IMR-90 (cell line): Measurements from ENCODE around the gene EVA1A. TPM values are rescaled to one million over a fixed set of nuclear protein-coding genes. Genes with fewer than 3 reads are reported as not detected.

Experiments
- ATAC-seq: fragments of 200-7000 bp; cut with Tn5 transposase; 2 replicates; pipeline ENCODE4 v1.9.1; 2020; ENCODE audit warnings: low read depth, mild to moderate bottlenecking, moderate library complexity
- BruUV-seq: library from RNA; stranded (reverse); fragments of 400-500 nt; replicated peaks from 2 replicates; lab custom pipeline; 2021; lab: Mats Ljungman, UMichigan
- CTCF ChIA-PET: fragments of 300-600 bp; formaldehyde crosslinking; extraction: SDS; loops from one replicate; lab custom pipeline; 2021; ENCODE audit warnings: antibody characterized with exemption; lab: Yijun Ruan, JAX
- POLR2A ChIA-PET: fragments of 300-600 bp; sonication (Branson Sonifier 250); formaldehyde crosslinking; loops from one replicate; lab custom pipeline; 2022; ENCODE audit warnings: antibody characterized with exemption; ENCODE audit not compliant: unreplicated experiment; lab: Charles Lee
- DNase-seq: peaks from one replicate; pipeline ENCODE4 v3.0.0; 2013
- H2AFZ ChIP-seq: replicated peaks from 2 replicates; pipeline ENCODE3; 2013; ENCODE audit warnings: low read length, mild to moderate bottlenecking; ENCODE audit not compliant: poor library complexity
- H2AK5ac ChIP-seq: 2 replicates; pipeline ENCODE4 v1.6.1; 2013; ENCODE audit warnings: low read depth, low read length, inconsistent platforms
- H2AK9ac ChIP-seq: replicated peaks from 2 replicates; pipeline ENCODE3; 2013; ENCODE audit warnings: mild to moderate bottlenecking, low read depth, low read length, moderate library complexity; ENCODE audit not compliant: poor library complexity
- H2BK120ac ChIP-seq: 2 replicates; pipeline ENCODE4 v1.6.1; 2013; ENCODE audit warnings: low read depth, low read length, inconsistent platforms
- H2BK15ac ChIP-seq: 3 replicates; pipeline ENCODE4 v1.6.1; 2013; ENCODE audit warnings: low read depth, low read length, inconsistent platforms
- H2BK20ac ChIP-seq: 2 replicates; pipeline ENCODE4 v1.6.1; 2013; ENCODE audit warnings: low read depth, mild to moderate bottlenecking, inconsistent platforms, low read length, moderate library complexity
- H2BK5ac ChIP-seq: 2 replicates; pipeline ENCODE4 v1.6.1; 2013; ENCODE audit warnings: mild to moderate bottlenecking, low read depth, low read length, inconsistent platforms; ENCODE audit not compliant: poor library complexity, severe bottlenecking
- H3K14ac ChIP-seq: replicated peaks from 2 replicates; pipeline ENCODE4 v1.6.1; 2013; ENCODE audit warnings: low read depth, low read length, inconsistent platforms
- H3K18ac ChIP-seq: 2 replicates; pipeline ENCODE4 v1.6.1; 2013; ENCODE audit warnings: low read depth, low read length, control low read depth
- H3K23ac ChIP-seq: 2 replicates; pipeline ENCODE4 v1.6.1; 2013; ENCODE audit warnings: low read depth, low read length, inconsistent platforms
- H3K27ac ChIP-seq: 2 replicates; pipeline ENCODE4 v1.5.1; 2013; ENCODE audit warnings: mild to moderate bottlenecking, control low read depth, low read length; ENCODE audit not compliant: insufficient read depth
- H3K27me3 ChIP-seq: 2 replicates; pipeline ENCODE4 v1.6.1; 2013; ENCODE audit warnings: low read length; ENCODE audit not compliant: control insufficient read depth, insufficient read depth
- H3K36me3 ChIP-seq: 2 replicates; pipeline ENCODE4 v1.6.1; 2013; ENCODE audit warnings: low read length, mixed read lengths; ENCODE audit not compliant: control insufficient read depth, insufficient read depth
- H3K4ac ChIP-seq: 2 replicates; pipeline ENCODE4 v1.6.1; 2013; ENCODE audit warnings: low read depth, low read length, inconsistent platforms
- H3K4me1 ChIP-seq: 2 replicates; pipeline ENCODE4 v1.6.1; 2013; ENCODE audit warnings: low read length, mixed read lengths; ENCODE audit not compliant: control insufficient read depth, insufficient read depth
- H3K4me2 ChIP-seq: 2 replicates; pipeline ENCODE4 v1.6.1; 2013; ENCODE audit warnings: low read depth, mild to moderate bottlenecking, control low read depth, low read length, moderate library complexity
- H3K4me3 ChIP-seq: 2 replicates; pipeline ENCODE4 v1.5.1; 2013; ENCODE audit warnings: low read depth, mild to moderate bottlenecking, control low read depth, low read length, moderate library complexity; ENCODE audit not compliant: insufficient read depth
- H3K56ac ChIP-seq: 2 replicates; pipeline ENCODE4 v1.6.1; 2013; ENCODE audit warnings: low read length, inconsistent platforms; ENCODE audit not compliant: insufficient read depth; ENCODE audit errors: extremely low read depth
- H3K79me1 ChIP-seq, 2 experiments: 2 replicates each; pipeline ENCODE4 v1.6.1; 2013; ENCODE audit warnings: low read length in 2 of 2, inconsistent platforms in 1 of 2, low read depth in 1 of 2
- H3K9ac ChIP-seq: 2 replicates; pipeline ENCODE4 v1.6.1; 2013; ENCODE audit warnings: low read depth, low read length, control low read depth
- H3K9me1 ChIP-seq: 2 replicates; pipeline ENCODE4 v1.6.1; 2013; ENCODE audit warnings: low read length, inconsistent platforms; ENCODE audit not compliant: insufficient read depth
- H3K9me3 ChIP-seq: 2 replicates; pipeline ENCODE4 v1.6.1; 2013; ENCODE audit warnings: low read length; ENCODE audit not compliant: control insufficient read depth, insufficient read depth
- H4K20me1 ChIP-seq: 2 replicates; pipeline ENCODE4 v1.6.1; 2013; ENCODE audit warnings: low read length, inconsistent platforms; ENCODE audit not compliant: insufficient read depth
- H4K5ac ChIP-seq: 2 replicates; pipeline ENCODE4 v1.6.1; 2013; ENCODE audit warnings: mild to moderate bottlenecking, low read depth, low read length, control low read depth
- H4K8ac ChIP-seq, 2 experiments: 2 replicates each; pipeline ENCODE4 v1.6.1; 2013; ENCODE audit warnings: low read depth in 2 of 2, low read length in 2 of 2, control low read depth in 1 of 2, inconsistent platforms in 1 of 2
- H4K91ac ChIP-seq: 2 replicates; pipeline ENCODE4 v1.6.1; 2013; ENCODE audit warnings: low read depth, low read length, inconsistent platforms; ENCODE audit not compliant: insufficient read depth
- BHLHE40 ChIP-seq: fragments of 150-350 bp; IDR thresholded peaks from 2 replicates; pipeline ENCODE4 v1.6.1; 2016; ENCODE audit warnings: mild to moderate bottlenecking, low read depth, low read length
- CEBPB ChIP-seq: IDR thresholded peaks from 2 replicates; pipeline ENCODE4 v1.6.1; 2012; ENCODE audit warnings: low read depth, low read length, improper control_type of control experiment
- MAFK ChIP-seq: IDR thresholded peaks from 2 replicates; pipeline ENCODE4 v1.6.1; 2012; ENCODE audit warnings: low read depth, low read length, improper control_type of control experiment
- MXI1 ChIP-seq: IDR thresholded peaks from 2 replicates; pipeline ENCODE4 v1.6.1; 2012; ENCODE audit warnings: low read depth, mild to moderate bottlenecking, low read length, moderate library complexity, borderline replicate concordance
- NFE2L2 ChIP-seq: fragments of 150-350 bp; IDR thresholded peaks from 2 replicates; pipeline ENCODE4 v1.6.1; 2016; ENCODE audit warnings: low read depth, mild to moderate bottlenecking, low read length
- WGBS, 2 experiments: methylation state at CpG; one replicate each; pipeline versions ENCODE4 v1.1.5 to v1.1.7; 2013; ENCODE audit warnings: missing lambda C conversion rate in 2 of 2; ENCODE audit not compliant: insufficient read length in 1 of 2; ENCODE audit errors: extremely low coverage in 2 of 2; 5-methylcytosine and 5-hydroxymethylcytosine counted together
- dilution Hi-C: fragments of 300-500 bp; cut with HindIII; formaldehyde crosslinking; loops from one replicate; pipeline ENCODE4 v1.14.3; 2018; ENCODE audit warnings: low sequenced_read_pairs; ENCODE audit not compliant: unreplicated experiment
- in situ Hi-C: fragments of 300-500 bp; cut with MboI; formaldehyde crosslinking; loops from 3 replicates; pipeline ENCODE4 v1.14.3; 2019; ENCODE audit warnings: low sequenced_read_pairs, inconsistent platforms, mixed read lengths
- intact Hi-C: fragments of 100-400 bp; cut with micrococcal nuclease; formaldehyde crosslinking; loops from 2 replicates; pipeline ENCODE4 v1.10.0; 2022
- polyA plus RNA-seq, 3 experiments: library from polyadenylated mRNA; depleted of rRNA; stranded (reverse); fragments of >200 nt; gene quantifications; 2 replicates each; pipeline ENCODE4 v1.2.3, GENCODE V29; 2012; ENCODE audit warnings: low replicate concordance in 1 of 3
- total RNA-seq: library from RNA; depleted of rRNA; stranded (reverse); fragments of >200 nt; gene quantifications from 2 replicates; pipeline ENCODE4 v1.2.3, GENCODE V29; 2012
- TF ChIP-seq, protein P1 (sequence below): conservative IDR thresholded peaks from 2 replicates; pipeline ENCODE4 v1.5.1; 2012; ENCODE audit warnings: mild to moderate bottlenecking, low read depth, low read length, improper control_type of control experiment

Gene EVA1A
- total and polyA plus RNA-seq, 2 of the 4 experiments (the other 2 are of a cell fraction), result 54.5 to 93.7 TPM

DNA sequence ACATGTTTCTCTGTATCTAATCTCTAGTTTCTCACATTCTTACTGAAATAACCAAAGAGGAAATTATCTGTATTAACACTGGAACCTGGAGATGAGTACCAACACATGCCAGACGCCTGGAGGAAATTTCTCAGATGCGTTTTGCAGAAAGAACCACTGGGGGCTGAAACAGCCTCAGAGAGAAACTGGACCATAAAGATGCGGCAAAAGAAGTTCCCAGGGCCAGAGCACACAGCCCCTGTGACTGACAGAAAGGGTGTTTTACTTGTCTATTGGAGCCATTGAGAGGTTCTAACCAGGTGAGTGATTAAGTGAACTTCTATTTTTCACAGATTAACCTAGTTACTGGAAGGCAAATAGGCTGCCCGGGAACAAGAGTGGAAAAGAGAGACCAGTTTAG lies 103.9 kb downstream of the EVA1A start:
- no peak overlapping the region for H2BK20ac ChIP-seq
- H3K56ac ChIP-seq, result no peak overlapping the region
- in situ Hi-C loops (no loop called here), dilution Hi-C loops (loop anchor here (25.0 kb wide), 1 partner anchor 180 kb away; the partner anchor contains the start of gene MRPL19), intact Hi-C loops (no loop called here)
- no peak overlapping the region for H4K8ac ChIP-seq
- H3K18ac ChIP-seq, result no peak overlapping the region
- H3K27me3 ChIP-seq, result peaks cover 25% of the 10 kb centered on the region
- 83% methylated on average over 1 of the region's 4 CpGs; no CpG with 5 or more reads in 1 of the 2 experiments for WGBS, 2 experiments
- no peak overlapping the region for H3K27ac ChIP-seq
- CTCF ChIA-PET, result no interaction called here
- no peak overlapping the region for H2BK5ac ChIP-seq
- H4K91ac ChIP-seq, result no peak overlapping the region
- no peak overlapping the region for H3K4ac ChIP-seq
- H3K9me1 ChIP-seq, result no peaks in the 10 kb centered on the region
- H3K79me1 ChIP-seq, result no peaks in the 10 kb centered on the region
- ATAC-seq (no peak), DNase-seq (no peak)
- no peak overlapping the region for H3K4me2 ChIP-seq
- H2AK5ac ChIP-seq, result no peak overlapping the region
- no peak overlapping the region for H4K5ac ChIP-seq
- H3K23ac ChIP-seq, result no peak overlapping the region
- H3K36me3 ChIP-seq, result no peaks in the 10 kb centered on the region
- H3K4me3 ChIP-seq, result no peak overlapping the region
- H3K14ac ChIP-seq, result no peak overlapping the region
- no peak overlapping the region for H2AK9ac ChIP-seq
- no TSS peak for BruUV-seq
- no peak overlapping the region for H2AFZ ChIP-seq
- H2BK15ac ChIP-seq, result no peak overlapping the region
- TF ChIP-seq, protein P1, sequence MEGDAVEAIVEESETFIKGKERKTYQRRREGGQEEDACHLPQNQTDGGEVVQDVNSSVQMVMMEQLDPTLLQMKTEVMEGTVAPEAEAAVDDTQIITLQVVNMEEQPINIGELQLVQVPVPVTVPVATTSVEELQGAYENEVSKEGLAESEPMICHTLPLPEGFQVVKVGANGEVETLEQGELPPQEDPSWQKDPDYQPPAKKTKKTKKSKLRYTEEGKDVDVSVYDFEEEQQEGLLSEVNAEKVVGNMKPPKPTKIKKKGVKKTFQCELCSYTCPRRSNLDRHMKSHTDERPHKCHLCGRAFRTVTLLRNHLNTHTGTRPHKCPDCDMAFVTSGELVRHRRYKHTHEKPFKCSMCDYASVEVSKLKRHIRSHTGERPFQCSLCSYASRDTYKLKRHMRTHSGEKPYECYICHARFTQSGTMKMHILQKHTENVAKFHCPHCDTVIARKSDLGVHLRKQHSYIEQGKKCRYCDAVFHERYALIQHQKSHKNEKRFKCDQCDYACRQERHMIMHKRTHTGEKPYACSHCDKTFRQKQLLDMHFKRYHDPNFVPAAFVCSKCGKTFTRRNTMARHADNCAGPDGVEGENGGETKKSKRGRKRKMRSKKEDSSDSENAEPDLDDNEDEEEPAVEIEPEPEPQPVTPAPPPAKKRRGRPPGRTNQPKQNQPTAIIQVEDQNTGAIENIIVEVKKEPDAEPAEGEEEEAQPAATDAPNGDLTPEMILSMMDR, result no peak
- TF ChIP-seq NFE2L2 (no peak), CEBPB (no peak), BHLHE40 (no peak), MXI1 (no peak), MAFK (no peak)
- H3K9ac ChIP-seq, result no peak overlapping the region
- H3K4me1 ChIP-seq, result peaks cover 1% of the 10 kb centered on the region; the same call in 1 of the 2 replicates
- no peaks in the 10 kb centered on the region for H3K9me3 ChIP-seq
- no peaks in the 10 kb centered on the region for H4K20me1 ChIP-seq
- POLR2A ChIA-PET, result no interaction called here
- H2BK120ac ChIP-seq, result no peak overlapping the region
